Activated naive CD4-positive, alpha-beta T cell treated with anti-CD3 and anti-CD28 coated beads for 36 hours (primary cell): ENCODE measurements around the gene CAPN9. TPM values are rescaled to one million over a fixed set of nuclear protein-coding genes. Genes with fewer than 3 reads are reported as not detected.
"Not testable (repeated sequence)": the region's sequence is repeated elsewhere in the genome, so short reads cannot be mapped to it uniquely, and the experiment has no call there.

Experiments
- CTCF ChIA-PET: fragments of 350-600 bp; sonication (Branson Sonifier 250); formaldehyde crosslinking; loops from one replicate; lab custom pipeline; 2021; ENCODE audit warnings: antibody characterized with exemption; lab: Charles Lee
- DNase-seq: peaks from one replicate; pipeline ENCODE4 v3.0.0-alpha.2; 2020
- H3K27ac Mint-ChIP-seq: one replicate; pipeline ENCODE4 v1.8.0; 2021; ENCODE audit warnings: mild to moderate bottlenecking, mixed read lengths
- H3K27me3 Mint-ChIP-seq: one replicate; pipeline ENCODE4 v1.8.0; 2021; ENCODE audit warnings: low read depth, mixed read lengths
- H3K36me3 Mint-ChIP-seq: one replicate; pipeline ENCODE4 v1.8.0; 2021; ENCODE audit warnings: low read depth, mixed read lengths
- H3K4me1 Mint-ChIP-seq: one replicate; pipeline ENCODE4 v1.8.0; 2021; ENCODE audit warnings: low read depth, mixed read lengths
- H3K4me3 Mint-ChIP-seq: one replicate; pipeline ENCODE4 v1.8.0; 2021; ENCODE audit warnings: mild to moderate bottlenecking, moderate library complexity, mixed read lengths
- H3K9me3 Mint-ChIP-seq: one replicate; pipeline ENCODE4 v1.8.0; 2021; ENCODE audit warnings: mixed read lengths
- intact Hi-C: fragments of 100-400 bp; cut with micrococcal nuclease; formaldehyde crosslinking; loops from one replicate; pipeline ENCODE4 v1.15.1; 2023
- total RNA-seq, 2 experiments: library from RNA; stranded (reverse); gene quantifications; one replicate each; pipeline ENCODE4 v1.2.3, GENCODE V29; 2021

CAPN9 gene
- total RNA-seq, 2 experiments from 2014 or later = not detected

DNA sequence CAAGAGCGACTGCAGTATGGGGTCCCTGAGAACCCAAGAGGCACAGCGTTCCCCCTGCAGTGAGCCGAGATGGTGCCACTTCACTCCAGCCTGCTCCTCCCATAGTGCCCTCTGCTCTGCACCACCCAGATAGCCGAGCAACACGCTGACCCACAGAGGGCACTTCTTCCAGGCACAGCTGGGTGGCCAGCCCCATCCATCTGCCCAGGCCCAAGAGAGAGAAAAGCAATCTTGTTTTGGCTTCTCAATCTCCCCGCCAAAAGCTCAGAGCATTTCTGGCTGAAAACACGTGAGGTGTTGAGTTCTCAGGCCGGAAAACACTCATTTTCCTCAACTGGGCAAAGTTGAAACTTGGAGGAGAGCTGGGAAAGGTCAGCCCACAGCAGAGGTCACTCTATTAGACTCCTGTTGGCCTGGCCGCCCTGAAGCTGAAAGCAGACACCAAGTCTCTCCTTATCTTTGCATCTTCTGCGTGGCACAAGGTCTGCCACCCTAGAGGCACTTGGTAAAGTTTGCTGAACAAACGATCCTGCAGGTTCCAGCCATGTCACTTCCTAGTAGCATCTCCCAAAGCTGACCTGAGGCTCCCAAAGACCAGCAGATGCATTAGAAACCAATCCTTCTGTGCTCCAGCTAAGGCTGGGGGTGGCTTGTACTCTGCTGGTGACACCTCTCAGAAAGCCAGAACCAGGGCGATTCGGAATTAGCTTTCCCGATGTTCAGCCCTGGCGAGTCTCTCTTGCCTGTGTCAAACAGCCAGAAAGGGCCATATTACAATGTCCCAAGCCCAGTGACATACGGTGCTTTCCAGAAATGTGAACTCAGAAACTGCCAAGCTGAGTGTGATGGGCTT is 10.9 kb downstream of the CAPN9 start:
- no peaks in the 10 kb centered on the region for H3K9me3 Mint-ChIP-seq
- no peak for DNase-seq
- H3K27ac Mint-ChIP-seq = no peak overlapping the region
- no peaks in the 10 kb centered on the region for H3K4me1 Mint-ChIP-seq
- CTCF ChIA-PET = interaction anchor here (0.6 kb wide), 1 partner anchor 11 kb away, joined by 3 read pairs; the partner anchor contains the start of gene CAPN9
- no peaks in the 10 kb centered on the region for H3K36me3 Mint-ChIP-seq
- H3K27me3 Mint-ChIP-seq = peaks cover 7% of the 10 kb centered on the region
- no peak overlapping the region for H3K4me3 Mint-ChIP-seq
- intact Hi-C loops = no loop called here

DNA sequence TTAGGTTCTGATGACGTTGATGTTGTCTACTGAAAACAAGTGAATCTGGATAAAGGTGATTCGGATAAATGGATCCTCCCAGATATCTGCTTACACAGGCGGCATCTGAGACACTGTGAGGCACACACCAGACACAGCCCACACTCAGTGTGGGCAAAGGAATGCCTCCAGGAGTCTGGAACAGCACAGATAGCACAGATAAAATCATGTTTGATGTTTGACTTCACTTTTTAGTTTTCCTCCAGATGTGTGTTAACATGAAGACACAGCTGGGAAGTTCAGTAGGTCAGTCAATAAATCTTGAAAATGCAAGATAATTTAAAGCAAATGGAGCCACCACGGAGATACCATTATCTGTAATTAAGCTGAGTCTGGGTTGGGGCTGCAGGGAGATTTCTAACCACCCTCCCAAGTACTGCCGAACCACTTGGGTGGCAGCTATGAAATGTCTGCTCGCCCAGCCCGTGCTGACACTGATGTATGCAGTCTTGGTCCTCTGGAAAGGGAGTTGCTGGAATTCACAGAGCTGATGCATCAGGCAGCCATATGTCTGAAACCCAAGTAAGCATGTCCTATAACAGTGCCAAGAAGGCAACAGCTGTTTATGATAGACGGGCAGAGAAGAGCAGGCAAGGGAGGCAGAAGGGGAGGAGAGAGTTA is 11.7 kb downstream of the CAPN9 start:
- CTCF ChIA-PET = interaction anchor here (0.6 kb wide), 1 partner anchor 97 kb away, joined by 3 read pairs; no protein-coding TSS in a partner anchor
- Mint-ChIP-seq H3K4me3 (no peak overlapping the region), H3K9me3 (no peaks in the 10 kb centered on the region), H3K27ac (no peak overlapping the region), H3K4me1 (no peaks in the 10 kb centered on the region), H3K36me3 (no peaks in the 10 kb centered on the region), H3K27me3 (peaks cover 7% of the 10 kb centered on the region)
- intact Hi-C loops = no loop called here
- no peak for DNase-seq

DNA sequence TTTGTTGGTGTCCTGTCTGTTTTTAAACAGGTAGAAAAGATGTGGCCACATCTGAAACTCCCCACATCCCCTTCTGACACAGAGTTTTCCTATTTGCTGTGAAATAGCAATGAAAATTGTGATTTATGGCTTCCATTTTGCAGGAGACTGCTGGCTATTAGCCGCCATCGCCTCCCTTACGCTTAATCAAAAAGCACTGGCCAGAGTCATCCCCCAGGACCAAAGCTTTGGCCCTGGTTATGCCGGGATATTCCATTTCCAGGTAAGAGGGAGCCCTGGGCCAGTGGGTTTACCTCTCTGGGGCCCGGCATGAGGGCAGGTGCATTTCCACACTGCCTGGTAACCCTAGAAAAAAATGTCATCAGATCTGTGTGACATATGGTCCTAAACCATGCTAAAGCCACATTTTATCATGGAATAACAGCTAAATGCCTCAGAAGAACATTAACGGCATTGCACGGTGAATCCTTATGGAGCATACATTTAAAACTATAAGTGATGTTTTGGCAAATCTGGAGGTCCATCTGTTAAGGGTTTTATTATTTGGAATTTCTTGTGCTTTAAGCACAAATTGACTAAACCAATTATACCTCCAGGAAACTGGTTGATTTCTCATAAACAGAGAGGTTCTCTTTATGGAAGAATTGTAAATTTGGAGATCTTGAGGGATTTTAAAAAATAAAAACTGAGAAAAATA is 12.3 kb downstream of the CAPN9 start:
- H3K27me3 Mint-ChIP-seq = peaks cover 7% of the 10 kb centered on the region
- intact Hi-C loops = no loop called here
- CTCF ChIA-PET = interaction anchor here (0.6 kb wide), 1 partner anchor 98 kb away, joined by 3 read pairs; no protein-coding TSS in a partner anchor

DNA sequence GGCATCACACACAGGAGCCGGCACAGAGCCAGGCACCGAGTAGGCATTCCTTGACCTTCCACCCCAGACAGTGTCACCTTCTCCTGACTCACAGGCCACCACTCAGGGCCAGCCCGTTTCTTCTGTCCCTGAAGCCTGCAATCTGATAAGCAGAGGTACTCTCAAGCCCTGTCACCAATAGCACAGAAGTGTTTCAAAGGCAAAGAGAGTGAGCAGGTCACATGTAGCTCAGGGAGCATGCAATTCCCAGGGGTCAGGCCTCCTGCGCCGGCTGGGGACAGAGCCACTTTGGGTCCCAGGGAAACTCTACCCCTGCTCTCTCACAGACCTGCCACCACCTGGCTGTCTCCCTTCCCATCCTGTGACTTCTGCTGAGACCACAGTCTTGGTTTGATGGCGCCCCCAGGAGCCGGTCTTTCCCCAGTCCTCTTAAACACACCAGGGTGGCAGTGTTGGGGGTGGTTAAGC is 13.2 kb downstream of the CAPN9 start:
- Mint-ChIP-seq H3K4me1 (no peaks in the 10 kb centered on the region), H3K27ac (no peak overlapping the region), H3K27me3 (peaks cover 7% of the 10 kb centered on the region), H3K36me3 (no peaks in the 10 kb centered on the region), H3K4me3 (no peak overlapping the region), H3K9me3 (no peaks in the 10 kb centered on the region)
- no peak for DNase-seq
- CTCF ChIA-PET = interaction anchor here (0.6 kb wide), 1 partner anchor 327 kb away, joined by 3 read pairs; no protein-coding TSS in a partner anchor
- intact Hi-C loops = no loop called here

More for the DNA sequence above, 12.3 kb downstream of the CAPN9 start:
- H3K9me3 Mint-ChIP-seq = no peaks in the 10 kb centered on the region
- H3K27ac Mint-ChIP-seq = no peak overlapping the region
- no peaks in the 10 kb centered on the region for H3K4me1 Mint-ChIP-seq
- H3K36me3 Mint-ChIP-seq = no peaks in the 10 kb centered on the region
- no peak for DNase-seq
- no peak overlapping the region for H3K4me3 Mint-ChIP-seq

DNA sequence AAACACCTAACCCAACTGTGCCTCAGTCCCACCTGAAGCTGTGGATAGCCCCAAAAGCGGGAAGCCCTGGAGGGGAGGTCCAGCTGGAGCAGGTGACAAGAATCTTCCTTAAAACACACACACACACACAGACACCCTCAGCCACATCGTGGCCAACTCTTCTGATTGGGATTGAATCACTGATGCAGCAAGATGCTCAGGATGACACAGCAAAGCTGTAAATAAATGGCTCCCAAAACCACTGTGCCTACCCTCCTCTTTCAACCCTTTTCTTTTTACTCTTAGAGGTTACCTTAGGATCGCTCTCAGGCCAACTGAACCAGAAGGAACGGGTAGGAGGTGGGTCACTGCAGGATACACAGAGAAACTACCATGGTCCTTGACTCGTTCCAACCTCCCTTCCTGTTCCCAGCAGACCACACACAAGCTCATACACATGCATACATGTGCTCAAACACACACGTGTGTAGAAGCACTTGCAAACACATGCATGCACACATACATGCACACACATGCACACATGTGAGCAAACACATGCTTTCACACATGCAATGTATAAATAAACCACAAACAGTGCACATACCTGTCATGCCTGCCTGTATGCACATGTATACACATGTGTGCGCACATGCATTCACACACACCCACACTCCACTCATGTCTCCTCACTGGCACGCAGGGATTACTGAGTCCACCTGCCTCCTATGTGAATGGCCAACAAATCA is 14.4 kb downstream of the CAPN9 start:
- Mint-ChIP-seq H3K4me1 (no peaks in the 10 kb centered on the region), H3K4me3 (no peak overlapping the region), H3K9me3 (no peaks in the 10 kb centered on the region), H3K36me3 (no peaks in the 10 kb centered on the region), H3K27ac (no peak overlapping the region), H3K27me3 (peaks cover 8% of the 10 kb centered on the region)
- intact Hi-C loops = no loop called here
- CTCF ChIA-PET = interaction anchor here (1.1 kb wide), 1 partner anchor 188 kb away, joined by 3 read pairs; no protein-coding TSS in a partner anchor
- DNase-seq = no peak

GRCh38 chr1:230763927-230764591 is 16.9 kb downstream of the CAPN9 start:
- Mint-ChIP-seq H3K9me3 (no peaks in the 10 kb centered on the region), H3K36me3 (no peaks in the 10 kb centered on the region), H3K27ac (no peak overlapping the region), H3K27me3 (peaks cover 9% of the 10 kb centered on the region), H3K4me1 (no peaks in the 10 kb centered on the region), H3K4me3 (no peak overlapping the region)
- DNase-seq = no peak
- intact Hi-C loops = no loop called here
- CTCF ChIA-PET = interaction anchor here (0.6 kb wide), 1 partner anchor 151 kb away, joined by 4 read pairs; no protein-coding TSS in a partner anchor

GRCh38 chr1:230766318-230766717 is 19.1 kb downstream of the CAPN9 start:
- H3K9me3 Mint-ChIP-seq = no peaks in the 10 kb centered on the region
- H3K4me3 Mint-ChIP-seq = no peak overlapping the region
- H3K4me1 Mint-ChIP-seq = no peaks in the 10 kb centered on the region
- no peak for DNase-seq
- intact Hi-C loops = no loop called here
- peaks cover 12% of the 10 kb centered on the region for H3K27me3 Mint-ChIP-seq
- H3K36me3 Mint-ChIP-seq = no peaks in the 10 kb centered on the region
- CTCF ChIA-PET = no interaction called here
- H3K27ac Mint-ChIP-seq = no peak overlapping the region

- H3K9me3 Mint-ChIP-seq = not testable (repeated sequence)
These were observed 20.8 kb downstream of the CAPN9 start for GRCh38 chr1:230767859-230768612.

GRCh38 chr1:230768903-230769570 is 21.8 kb downstream of the CAPN9 start:
- CTCF ChIA-PET = no interaction called here
- Mint-ChIP-seq H3K27ac (no peak overlapping the region), H3K4me1 (no peaks in the 10 kb centered on the region), H3K27me3 (peaks cover 6% of the 10 kb centered on the region), H3K4me3 (no peak overlapping the region), H3K36me3 (no peaks in the 10 kb centered on the region), H3K9me3 (no peaks in the 10 kb centered on the region)
- intact Hi-C loops = no loop called here
- no peak for DNase-seq

More at GRCh38 chr1:230767859-230768612, 20.8 kb downstream of the CAPN9 start:
- CTCF ChIA-PET, H3K36me3 Mint-ChIP-seq, H3K27ac Mint-ChIP-seq, H3K4me3 Mint-ChIP-seq, intact Hi-C loops, H3K4me1 Mint-ChIP-seq, H3K27me3 Mint-ChIP-seq, DNase-seq: not testable (repeated sequence)

DNA sequence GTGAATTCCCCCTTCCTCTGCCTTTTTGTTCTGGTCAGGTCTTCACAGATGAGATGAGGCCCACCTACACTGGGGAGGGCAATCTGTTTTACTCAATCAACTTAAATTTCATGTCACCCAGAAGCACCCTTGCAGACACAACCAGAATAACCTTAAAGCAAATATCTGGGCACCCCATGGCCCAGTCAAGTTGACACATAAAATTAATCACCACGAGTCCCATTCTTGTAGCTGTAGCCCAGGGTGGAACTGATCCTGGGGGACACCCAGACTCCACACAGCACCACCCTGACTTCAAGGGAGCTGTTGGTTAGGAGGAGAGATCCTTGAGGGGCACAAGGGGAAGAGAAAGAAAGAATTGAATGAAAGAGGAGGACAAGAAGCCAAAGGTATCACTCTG is 23.1 kb downstream of the CAPN9 start:
- DNase-seq = no peak
- H3K4me1 Mint-ChIP-seq = no peaks in the 10 kb centered on the region
- no peak overlapping the region for H3K27ac Mint-ChIP-seq
- no peak overlapping the region for H3K4me3 Mint-ChIP-seq
- H3K27me3 Mint-ChIP-seq = peaks cover 6% of the 10 kb centered on the region
- CTCF ChIA-PET = no interaction called here
- no peaks in the 10 kb centered on the region for H3K9me3 Mint-ChIP-seq
- intact Hi-C loops = no loop called here
- no peaks in the 10 kb centered on the region for H3K36me3 Mint-ChIP-seq
